Body of pancreas (tissue), 4 donors: ENCODE measurements around the gene TAPBPL. TPM values are rescaled to one million over a fixed set of nuclear protein-coding genes. Genes with fewer than 3 reads are reported as not detected.
A peak's percentile ranks its signal among the peaks of the same experiment; 100 is the strongest.

ENCODE experiments used
- ATAC-seq: fragments of 150-250 bp; one replicate; pipeline ENCODE4 v1.9.1; 2016
- DNase-seq, 4 donors: peaks; one replicate each; pipeline ENCODE4 v3.0.0-alpha.2; 2019
- H3K27ac ChIP-seq, 4 donors: fragments of 200-600 bp; sonication (generic); 1 replicate in 3 of 4; 2 replicates in 1 of 4; pipeline versions ENCODE4 v1.5.1 to v1.6.1; 2016 to 2019; ENCODE audit warnings: mild to moderate bottlenecking in 1 of 4, mixed read lengths in 1 of 4, moderate library complexity in 1 of 4
- H3K27me3 ChIP-seq, 2 donors: fragments of 200-600 bp; sonication (generic); one replicate each; pipeline ENCODE4 v1.6.0; 2016; ENCODE audit warnings: mild to moderate bottlenecking in 1 of 2
- H3K36me3 ChIP-seq, 2 donors: fragments of 200-600 bp; sonication (generic); replicated peaks in 1 of 2; 2 replicates each; pipeline ENCODE4 v1.5.1; 2016; ENCODE audit warnings: low read depth in 2 of 2; ENCODE audit not compliant: insufficient read depth in 1 of 2
- H3K4me1 ChIP-seq: fragments of 200-600 bp; sonication (generic); one replicate; pipeline ENCODE4 v1.6.0; 2016
- H3K4me3 ChIP-seq, 2 donors: fragments of 200-600 bp; sonication (generic); 1 replicate in 1 of 2; 2 replicates in 1 of 2; pipeline ENCODE4 v1.5.1; 2016 to 2019
- H3K9me3 ChIP-seq, 3 donors: fragments of 200-600 bp; sonication (generic); 1 replicate in 2 of 3; 2 replicates in 1 of 3; pipeline ENCODE4 v1.5.1; 2016
- CTCF ChIP-seq, 7 experiments: fragments of 450-650 bp in 4 of 7; fragments of 200-600 bp in 3 of 7; sonication (generic) in 3 of 7; IDR thresholded peaks; one replicate each; pipeline ENCODE4 v1.5.1; 2016 to 2019; ENCODE audit warnings: antibody characterized with exemption in 7 of 7
- POLR2A ChIP-seq, 3 donors: fragments of 450-650 bp; IDR thresholded peaks; one replicate each; pipeline ENCODE4 v1.6.1; 2016; ENCODE audit warnings: antibody characterized with exemption in 3 of 3, mild to moderate bottlenecking in 2 of 3
- WGBS, 2 donors: methylation state at CpG; one replicate each; pipeline ENCODE4 v1.1.5; 2017; 5-methylcytosine and 5-hydroxymethylcytosine counted together
- intact Hi-C: fragments of 100-400 bp; cut with DNase I; formaldehyde crosslinking; loops from one replicate; pipeline ENCODE4 v1.15.1; 2023
- total RNA-seq, 2 donors: library from RNA; depleted of rRNA; stranded (reverse); fragments of >200 nt; gene quantifications; one replicate each; pipeline ENCODE4 v1.1.0, GENCODE V29; 2016

Gene TAPBPL
- total RNA-seq, 2 donors from 2014 or later = 14.5 to 36.3 TPM

- ATAC-seq = peak; percentile 85
- peak; percentile 69 to 81 (median 78) for DNase-seq
These were observed 21.5 kb upstream of the TAPBPL start for GRCh38 chr12:6430124-6430989.

GRCh38 chr12:6432991-6433390 is 18.9 kb upstream of the TAPBPL start:
- H3K4me3 ChIP-seq = no peak overlapping the region
- H3K4me1 ChIP-seq = peaks cover 5% of the 10 kb centered on the region
- TF ChIP-seq CTCF (IDR thresholded peaks at IDR 0.05) (no peak), POLR2A (IDR thresholded peaks at IDR 0.05) (no peak)
- WGBS, 2 donors = 70 to 86% methylated on average over 5 of the region's 5 CpGs
- no peak for ATAC-seq
- no peaks in the 10 kb centered on the region for H3K9me3 ChIP-seq
- no peak for DNase-seq
- H3K27me3 ChIP-seq = no peaks in the 10 kb centered on the region
- H3K27ac ChIP-seq = no peak overlapping the region
- H3K36me3 ChIP-seq = no peaks in the 10 kb centered on the region
- intact Hi-C loops = no loop called here

More at GRCh38 chr12:6430124-6430989, 21.5 kb upstream of the TAPBPL start:
- 29 to 32% methylated on average over 19 of the region's 19 CpGs for WGBS, 2 donors
- H3K27ac ChIP-seq = peak overlapping the region in 2 of 4 donors; percentile 36 to 44
- H3K4me1 ChIP-seq = peaks cover 5% of the 10 kb centered on the region
- H3K36me3 ChIP-seq = no peaks in the 10 kb centered on the region
- no peak for TF ChIP-seq CTCF (IDR thresholded peaks at IDR 0.05)
- no peak for TF ChIP-seq POLR2A (IDR thresholded peaks at IDR 0.05)
- no peak overlapping the region for H3K4me3 ChIP-seq
- H3K9me3 ChIP-seq = no peaks in the 10 kb centered on the region
- intact Hi-C loops = no loop called here
- no peaks in the 10 kb centered on the region for H3K27me3 ChIP-seq

- 77 to 81% methylated on average over 13 to 17 of the region's 17 CpGs for WGBS, 2 donors
- H3K9me3 ChIP-seq = no peaks in the 10 kb centered on the region
- intact Hi-C loops = no loop called here
- H3K36me3 ChIP-seq = no peaks in the 10 kb centered on the region
- TF ChIP-seq POLR2A (IDR thresholded peaks at IDR 0.05) (no peak), CTCF (IDR thresholded peaks at IDR 0.05) (no peak)
- no peaks in the 10 kb centered on the region for H3K27me3 ChIP-seq
- DNase-seq = peak in 1 of 4 donors; percentile 5
- no peak overlapping the region for H3K27ac ChIP-seq
- H3K4me3 ChIP-seq = no peak overlapping the region
- peaks cover 5% of the 10 kb centered on the region for H3K4me1 ChIP-seq
- no peak for ATAC-seq
These were observed 17.4 kb upstream of the TAPBPL start for GRCh38 chr12:6434205-6435140.

- intact Hi-C loops = no loop called here
- no peaks in the 10 kb centered on the region for H3K27me3 ChIP-seq
- H3K36me3 ChIP-seq = no peaks in the 10 kb centered on the region
- no peak overlapping the region for H3K4me3 ChIP-seq
- H3K27ac ChIP-seq = no peak overlapping the region
- ATAC-seq (no peak), DNase-seq (peak in 1 of 4 donors; percentile 0)
- TF ChIP-seq POLR2A (IDR thresholded peaks at IDR 0.05) (no peak), CTCF (IDR thresholded peaks at IDR 0.05) (no peak)
- no peaks in the 10 kb centered on the region for H3K9me3 ChIP-seq
- 80 to 81% methylated on average over 12 to 13 of the region's 13 CpGs for WGBS, 2 donors
- no peaks in the 10 kb centered on the region for H3K4me1 ChIP-seq
These were observed 15.7 kb upstream of the TAPBPL start for GRCh38 chr12:6435961-6436715.
